22Rv1 (cell line): ENCODE data around the gene LDAF1.

Experiments used
- H3K27ac ChIP-seq: fragments of 450-650 bp; 2 replicates; pipeline ENCODE4 v1.5.1; 2017
- ZFX ChIP-seq: fragments of 450-650 bp; IDR thresholded peaks from 2 replicates; pipeline ENCODE4 v1.6.1; 2017; ENCODE audit warnings: antibody characterized with exemption, borderline replicate concordance
- TF ChIP-seq, protein P1 (sequence below): fragments of 450-650 bp; IDR thresholded peaks from 2 replicates; pipeline ENCODE4 v1.5.1; 2017; ENCODE audit warnings: mild to moderate bottlenecking

Gene LDAF1

DNA sequence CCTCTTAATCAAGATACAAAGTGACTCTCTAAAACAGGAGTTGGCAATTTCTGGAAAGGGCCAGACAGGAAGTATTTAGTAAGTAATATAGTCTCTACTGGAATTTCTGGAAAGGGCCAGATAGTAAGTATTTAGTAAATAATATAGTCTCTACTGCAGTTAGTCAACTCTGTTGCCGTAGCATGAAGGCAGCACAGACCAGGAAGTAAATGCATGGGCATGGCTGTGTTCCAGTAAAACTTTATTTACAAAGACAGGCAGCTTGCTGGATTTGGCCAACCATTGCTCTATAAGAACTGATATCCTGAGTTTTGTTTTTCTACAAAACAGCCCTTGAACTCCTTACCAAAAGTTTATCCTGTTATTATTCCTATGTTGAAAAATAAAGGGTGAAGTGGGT lies 16.9 kb downstream of the LDAF1 start:
- H3K27ac ChIP-seq, result 0 out of 2 replicates have a peak overlapping the region, but pooled peaks have one; percentile 31
- TF ChIP-seq ZFX, result no peak
- TF ChIP-seq, protein P1, sequence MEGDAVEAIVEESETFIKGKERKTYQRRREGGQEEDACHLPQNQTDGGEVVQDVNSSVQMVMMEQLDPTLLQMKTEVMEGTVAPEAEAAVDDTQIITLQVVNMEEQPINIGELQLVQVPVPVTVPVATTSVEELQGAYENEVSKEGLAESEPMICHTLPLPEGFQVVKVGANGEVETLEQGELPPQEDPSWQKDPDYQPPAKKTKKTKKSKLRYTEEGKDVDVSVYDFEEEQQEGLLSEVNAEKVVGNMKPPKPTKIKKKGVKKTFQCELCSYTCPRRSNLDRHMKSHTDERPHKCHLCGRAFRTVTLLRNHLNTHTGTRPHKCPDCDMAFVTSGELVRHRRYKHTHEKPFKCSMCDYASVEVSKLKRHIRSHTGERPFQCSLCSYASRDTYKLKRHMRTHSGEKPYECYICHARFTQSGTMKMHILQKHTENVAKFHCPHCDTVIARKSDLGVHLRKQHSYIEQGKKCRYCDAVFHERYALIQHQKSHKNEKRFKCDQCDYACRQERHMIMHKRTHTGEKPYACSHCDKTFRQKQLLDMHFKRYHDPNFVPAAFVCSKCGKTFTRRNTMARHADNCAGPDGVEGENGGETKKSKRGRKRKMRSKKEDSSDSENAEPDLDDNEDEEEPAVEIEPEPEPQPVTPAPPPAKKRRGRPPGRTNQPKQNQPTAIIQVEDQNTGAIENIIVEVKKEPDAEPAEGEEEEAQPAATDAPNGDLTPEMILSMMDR, result no peak

DNA sequence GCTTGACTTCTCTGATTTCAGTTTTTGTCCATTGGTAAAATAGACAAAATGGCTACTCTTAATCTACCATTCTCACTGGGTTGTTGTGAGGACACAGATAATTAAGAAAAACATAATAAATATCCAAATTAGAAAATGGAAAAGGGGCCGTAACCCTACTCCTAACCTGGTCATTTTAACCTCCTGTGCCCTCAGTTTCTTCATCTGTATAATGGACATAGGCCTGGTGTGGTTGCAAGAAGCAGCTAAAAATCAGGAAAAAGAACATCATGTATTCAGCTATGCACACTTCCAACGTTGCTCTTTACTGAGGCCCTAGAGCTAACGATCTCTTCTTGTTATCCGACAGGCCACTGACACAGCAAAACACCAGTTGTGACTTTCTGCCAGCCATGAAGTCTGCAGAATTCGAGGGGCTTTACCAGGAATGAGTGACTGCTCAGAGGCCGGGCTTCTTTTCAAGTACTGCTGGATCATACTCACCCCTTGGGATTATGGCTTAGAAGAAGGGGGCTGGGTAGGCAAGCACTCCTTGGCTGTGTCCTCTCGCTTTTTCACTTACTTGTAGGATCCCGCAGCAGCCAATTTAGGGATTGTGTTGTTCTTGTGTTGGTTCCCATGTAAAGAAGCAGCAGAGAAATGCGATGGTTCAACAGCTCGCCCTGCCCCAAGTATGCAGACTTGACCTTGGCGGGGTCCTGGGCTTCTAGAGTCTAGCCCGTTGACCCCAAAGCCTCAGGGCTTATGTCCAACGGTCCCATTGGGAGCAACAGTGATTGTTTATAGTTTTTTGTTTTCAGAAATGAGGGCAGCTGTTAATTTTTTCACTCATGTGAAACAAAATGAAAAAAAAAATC lies 20.9 kb downstream of the LDAF1 start:
- H3K27ac ChIP-seq, result no peak overlapping the region

DNA sequence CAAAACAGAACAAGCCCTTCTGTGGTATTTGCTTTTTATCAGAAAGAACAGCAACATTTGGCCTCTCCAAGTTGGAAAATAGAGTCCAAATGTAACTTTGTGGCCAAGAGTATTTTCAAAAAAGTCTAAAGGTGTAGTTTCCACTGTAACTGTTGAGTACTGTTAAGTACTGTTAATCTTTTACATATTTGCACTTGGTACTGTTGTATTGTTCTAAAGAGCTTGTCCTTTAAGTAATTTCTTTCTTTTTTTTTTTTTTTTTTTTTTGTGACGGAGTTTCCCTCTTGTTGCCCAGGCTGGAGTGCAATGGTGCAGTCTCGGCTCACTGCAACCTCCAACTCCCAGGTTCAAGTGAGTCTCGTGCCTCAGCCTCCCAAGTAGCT lies 21.5 kb downstream of the LDAF1 start:
- no peak overlapping the region for H3K27ac ChIP-seq
- no peak for TF ChIP-seq ZFX
- TF ChIP-seq, protein P1, result no peak

More for the DNA sequence above, 20.9 kb downstream of the LDAF1 start:
- TF ChIP-seq, protein P1, result no peak
- no peak for TF ChIP-seq ZFX

DNA sequence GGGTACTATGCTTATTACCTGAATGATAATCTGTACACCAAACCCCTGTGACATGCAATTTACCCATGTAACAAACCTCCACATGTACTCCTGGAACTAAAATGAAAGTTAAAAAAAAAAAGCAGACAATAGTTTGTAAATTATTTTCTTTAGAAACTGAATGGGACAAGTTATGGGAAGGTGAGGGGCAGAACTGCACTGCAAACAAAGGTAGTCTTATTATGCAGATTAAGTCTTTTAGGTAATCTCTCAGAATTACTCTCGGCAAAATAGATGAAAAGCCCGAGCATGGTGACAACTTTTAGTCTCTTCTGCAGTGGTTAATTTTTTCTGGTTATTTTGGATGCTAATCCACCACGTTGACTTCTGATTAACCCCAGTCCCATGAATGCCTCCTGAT lies 25.5 kb downstream of the LDAF1 start:
- TF ChIP-seq, protein P1, result no peak
- no peak for TF ChIP-seq ZFX
- H3K27ac ChIP-seq, result no peak overlapping the region

DNA sequence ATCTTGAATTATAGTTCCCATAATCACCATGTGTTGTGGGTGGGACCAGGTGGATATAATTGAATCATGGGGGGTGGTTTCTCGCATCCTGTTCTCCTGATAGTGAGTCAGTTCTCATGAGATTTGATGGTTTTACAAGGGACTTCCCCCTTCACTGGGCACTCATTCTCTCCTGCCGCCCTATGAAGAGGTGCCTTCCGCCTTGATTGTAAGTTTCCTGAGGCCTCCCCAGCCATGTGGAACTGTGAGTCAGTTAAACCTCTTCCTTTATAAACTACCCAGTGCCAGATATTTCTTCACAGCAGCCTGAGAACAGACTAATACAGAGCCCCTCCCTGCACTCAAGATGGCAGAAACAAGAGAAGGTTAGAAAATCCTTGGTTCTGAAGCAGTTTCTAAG lies 26.4 kb downstream of the LDAF1 start:
- no peak overlapping the region for H3K27ac ChIP-seq
- no peak for TF ChIP-seq ZFX
- TF ChIP-seq, protein P1, result no peak

DNA sequence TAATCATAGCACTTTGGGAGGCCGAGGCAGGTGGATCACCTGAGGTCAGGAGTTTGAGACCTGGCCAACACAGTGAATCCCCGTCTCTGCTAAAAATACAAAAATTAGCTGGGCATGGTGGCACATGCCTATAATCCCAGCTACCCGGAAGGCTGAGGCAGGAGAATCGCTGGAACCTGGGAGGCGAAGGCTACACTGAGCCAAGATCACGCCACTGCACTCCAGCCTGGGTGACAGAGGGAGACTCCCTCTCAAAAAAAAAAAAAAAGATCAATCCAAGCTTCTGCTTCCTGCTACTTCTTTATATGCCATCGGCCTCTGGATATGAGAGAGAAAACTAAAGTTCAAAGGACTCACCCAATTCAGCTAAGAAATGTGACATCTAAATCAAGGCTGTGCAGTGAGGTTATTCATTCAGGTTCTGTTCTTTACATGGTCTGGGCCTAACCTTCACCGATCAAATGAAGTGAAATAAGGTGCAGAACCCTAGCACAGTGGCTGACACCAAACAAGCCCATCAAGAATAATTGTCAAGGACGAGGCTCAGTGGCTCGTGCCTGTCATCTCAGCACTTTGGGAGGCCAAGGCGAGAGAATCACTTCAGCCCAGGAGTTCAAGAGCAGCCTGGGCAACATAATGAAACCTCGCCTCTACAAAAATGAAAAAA lies 27.3 kb downstream of the LDAF1 start:
- no peak overlapping the region for H3K27ac ChIP-seq
- no peak for TF ChIP-seq ZFX
- TF ChIP-seq, protein P1, result no peak

DNA sequence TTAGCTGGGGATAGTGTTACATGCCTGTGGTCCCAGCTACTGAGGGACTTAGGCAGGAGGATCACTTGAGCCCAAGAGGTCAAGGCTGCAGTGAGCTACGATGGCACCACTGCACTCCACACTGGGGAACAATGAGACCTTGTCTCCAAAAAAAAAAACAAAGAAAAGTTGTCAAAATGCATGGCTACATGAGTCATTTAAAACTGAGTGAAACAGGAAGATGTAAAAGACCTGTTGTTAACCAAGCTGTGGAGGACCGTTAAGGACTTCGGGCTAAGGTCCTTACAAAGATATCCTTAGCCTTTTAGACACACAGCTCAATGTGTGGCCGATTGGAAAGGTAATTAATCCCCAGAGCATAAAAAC lies 27.8 kb downstream of the LDAF1 start:
- TF ChIP-seq, protein P1, result no peak
- no peak for TF ChIP-seq ZFX
- no peak overlapping the region for H3K27ac ChIP-seq
